ENCODE data around the gene OBP2A.

- no peak for TF ChIP-seq CTCF (IDR thresholded peaks at IDR 0.05)
- no peak for TF ChIP-seq POLR2A (IDR thresholded peaks at IDR 0.05)
- TF ChIP-seq POLR2AphosphoS5 (IDR thresholded peaks at IDR 0.05), result no peak
These were observed 45.8 kb downstream of the OBP2A start for GRCh38 chr9:135591506-135592330.
